DOHH2 (cell line): ENCODE measurements around the gene RGS3.

Experiments used
- CTCF ChIP-seq: fragments of 200-600 bp; sonication (generic); IDR thresholded peaks from one replicate; pipeline ENCODE4 v1.5.1; 2014; ENCODE audit warnings: antibody characterized with exemption, mild to moderate bottlenecking, low read depth, low read length; ENCODE audit not compliant: poor library complexity, severe bottlenecking
- EZH2phosphoT487 ChIP-seq: fragments of 200-600 bp; sonication (generic); IDR thresholded peaks from 2 replicates; pipeline ENCODE4 v1.6.1; 2017; ENCODE audit warnings: borderline replicate concordance, mild to moderate bottlenecking, antibody characterized with exemption, low read length, moderate library complexity, mixed read lengths

DNA sequence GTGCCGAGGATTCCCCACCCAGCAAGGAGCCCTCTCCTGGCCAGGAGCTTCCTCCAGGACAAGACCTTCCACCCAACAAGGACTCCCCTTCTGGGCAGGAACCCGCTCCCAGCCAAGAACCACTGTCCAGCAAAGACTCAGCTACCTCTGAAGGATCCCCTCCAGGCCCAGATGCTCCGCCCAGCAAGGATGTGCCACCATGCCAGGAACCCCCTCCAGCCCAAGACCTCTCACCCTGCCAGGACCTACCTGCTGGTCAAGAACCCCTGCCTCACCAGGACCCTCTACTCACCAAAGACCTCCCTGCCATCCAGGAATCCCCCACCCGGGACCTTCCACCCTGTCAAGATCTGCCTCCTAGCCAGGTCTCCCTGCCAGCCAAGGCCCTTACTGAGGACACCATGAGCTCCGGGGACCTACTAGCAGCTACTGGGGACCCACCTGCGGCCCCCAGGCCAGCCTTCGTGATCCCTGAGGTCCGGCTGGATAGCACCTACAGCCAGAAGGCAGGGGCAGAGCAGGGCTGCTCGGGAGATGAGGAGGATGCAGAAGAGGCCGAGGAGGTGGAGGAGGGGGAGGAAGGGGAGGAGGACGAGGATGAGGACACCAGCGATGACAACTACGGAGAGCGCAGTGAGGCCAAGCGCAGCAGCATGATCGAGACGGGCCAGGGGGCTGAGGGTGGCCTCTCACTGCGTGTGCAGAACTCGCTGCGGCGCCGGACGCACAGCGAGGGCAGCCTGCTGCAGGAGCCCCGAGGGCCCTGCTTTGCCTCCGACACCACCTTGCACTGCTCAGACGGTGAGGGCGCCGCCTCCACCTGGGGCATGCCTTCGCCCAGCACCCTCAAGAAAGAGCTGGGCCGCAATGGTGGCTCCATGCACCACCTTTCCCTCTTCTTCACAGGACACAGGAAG is 120.2 kb downstream of the RGS3 start:
- TF ChIP-seq CTCF (no peak), EZH2phosphoT487 (no peak)
